ENCODE measurements around the gene MIER1.

DNA sequence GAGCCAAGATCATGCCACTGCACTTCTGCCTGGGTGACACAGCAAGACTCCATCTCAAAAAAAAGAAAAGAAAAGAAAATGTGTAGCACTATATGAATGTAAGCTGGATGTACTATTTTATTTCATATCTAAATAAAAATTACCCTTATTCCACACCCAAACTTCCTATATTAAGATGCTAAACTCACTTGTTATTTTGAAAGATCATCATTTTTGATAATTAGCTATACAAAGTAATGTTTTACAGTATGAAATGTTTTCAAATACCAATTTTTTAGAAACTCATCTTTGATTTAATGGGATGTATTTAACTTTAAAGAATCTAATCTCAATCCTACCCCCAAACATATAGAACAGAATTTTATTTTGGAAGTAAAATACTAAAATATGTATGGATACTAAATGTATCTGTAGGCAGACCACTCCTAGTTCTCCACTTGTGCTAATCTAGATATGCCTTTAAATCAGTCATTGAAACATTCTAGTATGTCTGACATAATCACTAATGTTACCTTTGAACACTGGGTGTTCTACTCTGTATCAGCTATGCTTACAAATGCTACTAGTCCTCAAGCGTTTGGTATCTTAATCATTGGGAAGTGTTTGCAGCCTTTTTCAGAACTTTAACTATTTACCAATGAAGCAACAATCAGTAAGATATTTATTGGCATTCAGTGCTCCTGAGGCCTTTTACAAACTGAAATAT is 12.9 kb downstream of the MIER1 start:
- TF ChIP-seq ZNF174 (tag by site-specific recombination; IDR thresholded peaks at IDR 0.05), result no peak
- no peak for TF ChIP-seq ZSCAN30 (tag by site-specific recombination; IDR thresholded peaks at IDR 0.05)
- no peak for TF ChIP-seq KLF7 (tag by site-specific recombination; IDR thresholded peaks at IDR 0.05; ENCODE audit: borderline replicate concordance)
- TF ChIP-seq, protein P1, sequence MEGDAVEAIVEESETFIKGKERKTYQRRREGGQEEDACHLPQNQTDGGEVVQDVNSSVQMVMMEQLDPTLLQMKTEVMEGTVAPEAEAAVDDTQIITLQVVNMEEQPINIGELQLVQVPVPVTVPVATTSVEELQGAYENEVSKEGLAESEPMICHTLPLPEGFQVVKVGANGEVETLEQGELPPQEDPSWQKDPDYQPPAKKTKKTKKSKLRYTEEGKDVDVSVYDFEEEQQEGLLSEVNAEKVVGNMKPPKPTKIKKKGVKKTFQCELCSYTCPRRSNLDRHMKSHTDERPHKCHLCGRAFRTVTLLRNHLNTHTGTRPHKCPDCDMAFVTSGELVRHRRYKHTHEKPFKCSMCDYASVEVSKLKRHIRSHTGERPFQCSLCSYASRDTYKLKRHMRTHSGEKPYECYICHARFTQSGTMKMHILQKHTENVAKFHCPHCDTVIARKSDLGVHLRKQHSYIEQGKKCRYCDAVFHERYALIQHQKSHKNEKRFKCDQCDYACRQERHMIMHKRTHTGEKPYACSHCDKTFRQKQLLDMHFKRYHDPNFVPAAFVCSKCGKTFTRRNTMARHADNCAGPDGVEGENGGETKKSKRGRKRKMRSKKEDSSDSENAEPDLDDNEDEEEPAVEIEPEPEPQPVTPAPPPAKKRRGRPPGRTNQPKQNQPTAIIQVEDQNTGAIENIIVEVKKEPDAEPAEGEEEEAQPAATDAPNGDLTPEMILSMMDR (tag by site-specific recombination; IDR thresholded peaks at IDR 0.05), result no peak
- no peak for TF ChIP-seq ZNF223 (tag by site-specific recombination; IDR thresholded peaks at IDR 0.05)
- no peak for TF ChIP-seq ZNF626 (tag by site-specific recombination; IDR thresholded peaks at IDR 0.05)
- no peak for TF ChIP-seq WT1 (tag by site-specific recombination; IDR thresholded peaks at IDR 0.05)
- TF ChIP-seq ZNF16 (tag by site-specific recombination; IDR thresholded peaks at IDR 0.05; ENCODE audit: low read depth), result no peak
- TF ChIP-seq ZNF558 (tag by site-specific recombination; IDR thresholded peaks at IDR 0.05), result no peak
- TF ChIP-seq ZNF707 (tag by site-specific recombination; IDR thresholded peaks at IDR 0.05), result no peak

All from HEK293 (cell line).